Mesendoderm (in vitro differentiated cells): ENCODE data around the gene RMND5B.

ENCODE experiments used
- DNase-seq: peaks from one replicate; pipeline ENCODE4 v3.0.0; 2013
- H2AK5ac ChIP-seq: 2 replicates; pipeline ENCODE4 v1.6.1; 2013; ENCODE audit warnings: low read length, inconsistent platforms
- H2BK120ac ChIP-seq: 2 replicates; pipeline ENCODE4 v1.6.1; 2013; ENCODE audit warnings: low read depth, mild to moderate bottlenecking, low read length, moderate library complexity, mixed read lengths
- H2BK15ac ChIP-seq: replicated peaks from 2 replicates; pipeline ENCODE4 v1.6.1; 2013; ENCODE audit warnings: low read depth, mild to moderate bottlenecking, moderate library complexity
- H2BK5ac ChIP-seq: 2 replicates; pipeline ENCODE4 v1.6.1; 2013; ENCODE audit warnings: low read length, inconsistent platforms
- H3K18ac ChIP-seq: 2 replicates; pipeline ENCODE4 v1.6.1; 2013; ENCODE audit warnings: mild to moderate bottlenecking, low read length, mixed read lengths
- H3K23ac ChIP-seq: one replicate; pipeline ENCODE4 v1.6.1; 2013; ENCODE audit warnings: low read length
- H3K27ac ChIP-seq: 2 replicates; pipeline ENCODE4 v1.5.1; 2013; ENCODE audit warnings: low read depth, mild to moderate bottlenecking, inconsistent platforms, low read length, moderate library complexity
- H3K27me3 ChIP-seq: 2 replicates; pipeline ENCODE4 v1.6.1; 2013; ENCODE audit warnings: low read length, control low read depth, mild to moderate bottlenecking, inconsistent platforms; ENCODE audit not compliant: insufficient read depth, poor library complexity
- H3K36me3 ChIP-seq: 2 replicates; pipeline ENCODE4 v1.6.1; 2013; ENCODE audit warnings: low read length, inconsistent platforms; ENCODE audit not compliant: control insufficient read depth, insufficient read depth
- H3K4ac ChIP-seq: one replicate; pipeline ENCODE4 v1.6.1; 2013; ENCODE audit warnings: low read depth, mild to moderate bottlenecking, low read length, moderate library complexity
- H3K4me1 ChIP-seq: 2 replicates; pipeline ENCODE4 v1.6.1; 2013; ENCODE audit warnings: low read depth, low read length, inconsistent platforms; ENCODE audit not compliant: control insufficient read depth
- H3K4me2 ChIP-seq: 2 replicates; pipeline ENCODE4 v1.6.1; 2013; ENCODE audit warnings: low read length
- H3K4me3 ChIP-seq: 2 replicates; pipeline ENCODE4 v1.5.1; 2013; ENCODE audit warnings: mild to moderate bottlenecking, low read length
- H3K56ac ChIP-seq: one replicate; pipeline ENCODE4 v1.6.1; 2013; ENCODE audit warnings: low read length
- H3K79me1 ChIP-seq: 2 replicates; pipeline ENCODE4 v1.6.1; 2013; ENCODE audit warnings: low read length, inconsistent platforms
- H3K79me2 ChIP-seq: 2 replicates; pipeline ENCODE4 v1.6.1; 2013; ENCODE audit warnings: mild to moderate bottlenecking, low read length; ENCODE audit not compliant: control insufficient read depth, insufficient read depth
- H3K9ac ChIP-seq: 2 replicates; pipeline ENCODE4 v1.6.1; 2013; ENCODE audit warnings: low read length, inconsistent platforms
- H4K5ac ChIP-seq: one replicate; pipeline ENCODE4 v1.6.1; 2013; ENCODE audit warnings: low read length
- H4K8ac ChIP-seq: one replicate; pipeline ENCODE4 v1.6.1; 2013; ENCODE audit warnings: low read depth, mild to moderate bottlenecking, control low read depth, low read length, moderate library complexity
- WGBS: extraction: QIAGEN DNeasy Blood & Tissue Kit; methylation state at CpG from one replicate; pipeline ENCODE4 v1.1.7; 2013; ENCODE audit warnings: low lambda C conversion rate, missing lambda C conversion rate; ENCODE audit not compliant: insufficient coverage; ENCODE audit errors: extremely low coverage; 5-methylcytosine and 5-hydroxymethylcytosine counted together

The RMND5B gene

GRCh38 chr5:178199581-178200434 is 69.0 kb downstream of the RMND5B start:
- Histone ChIP-seq H3K56ac (no peak overlapping the region), H2BK15ac (no peak overlapping the region), H3K4me3 (no peak overlapping the region), H4K5ac (no peak overlapping the region), H3K18ac (no peak overlapping the region), H3K23ac (peak overlapping the region; percentile 45), H3K79me2 (peaks cover 7% of the 10 kb centered on the region), H4K8ac (no peak overlapping the region), H3K4me1 (no peaks in the 10 kb centered on the region), H3K27ac (no peak overlapping the region), H3K9ac (no peak overlapping the region), H2BK120ac (no peak overlapping the region), H3K79me1 (no peaks in the 10 kb centered on the region), H3K4me2 (no peak overlapping the region), H3K36me3 (no peaks in the 10 kb centered on the region), H2AK5ac (no peak overlapping the region), H3K27me3 (no peaks in the 10 kb centered on the region), H3K4ac (no peak overlapping the region), H2BK5ac (no peak overlapping the region)
- DNase-seq = no peak
- no CpG with 5 or more reads among the region's 12 CpGs for WGBS
